MG63 (cell line): ENCODE results near the gene GPT2. TPM values are rescaled to one million over a fixed set of nuclear protein-coding genes. Genes with fewer than 3 reads are reported as not detected.
A peak's percentile ranks its signal among the peaks of the same experiment; 100 is the strongest.

Experiments
- DNase-seq: peaks from one replicate; pipeline ENCODE4 v3.0.0-alpha.2; 2020
- H3K27me3 ChIP-seq: fragments of 250-450 bp; sonication (Bioruptor Pico); 2 replicates; pipeline ENCODE4 v1.5.1; 2020; ENCODE audit warnings: mild to moderate bottlenecking, moderate library complexity
- H3K36me3 ChIP-seq: fragments of 250-450 bp; sonication (Bioruptor Pico); 2 replicates; pipeline ENCODE4 v1.5.1; 2020; ENCODE audit warnings: mild to moderate bottlenecking, moderate library complexity
- H3K4me3 ChIP-seq: fragments of 250-450 bp; sonication (Bioruptor Pico); 2 replicates; pipeline ENCODE4 v1.5.1; 2020; ENCODE audit warnings: mild to moderate bottlenecking, moderate library complexity
- H3K9me3 ChIP-seq: fragments of 250-450 bp; sonication (Bioruptor Pico); 2 replicates; pipeline ENCODE4 v1.5.1; 2020; ENCODE audit warnings: mild to moderate bottlenecking, moderate library complexity
- total RNA-seq: library from RNA; depleted of rRNA; stranded (reverse); fragments of >200 nt; shearing (Covaris generic); gene quantifications from 2 replicates; pipeline ENCODE4 v1.2.3, GENCODE V29; 2014; ENCODE audit warnings: low replicate concordance

GPT2 gene
- total RNA-seq, 1 experiment from 2014 or later = 67.1 TPM

DNA sequence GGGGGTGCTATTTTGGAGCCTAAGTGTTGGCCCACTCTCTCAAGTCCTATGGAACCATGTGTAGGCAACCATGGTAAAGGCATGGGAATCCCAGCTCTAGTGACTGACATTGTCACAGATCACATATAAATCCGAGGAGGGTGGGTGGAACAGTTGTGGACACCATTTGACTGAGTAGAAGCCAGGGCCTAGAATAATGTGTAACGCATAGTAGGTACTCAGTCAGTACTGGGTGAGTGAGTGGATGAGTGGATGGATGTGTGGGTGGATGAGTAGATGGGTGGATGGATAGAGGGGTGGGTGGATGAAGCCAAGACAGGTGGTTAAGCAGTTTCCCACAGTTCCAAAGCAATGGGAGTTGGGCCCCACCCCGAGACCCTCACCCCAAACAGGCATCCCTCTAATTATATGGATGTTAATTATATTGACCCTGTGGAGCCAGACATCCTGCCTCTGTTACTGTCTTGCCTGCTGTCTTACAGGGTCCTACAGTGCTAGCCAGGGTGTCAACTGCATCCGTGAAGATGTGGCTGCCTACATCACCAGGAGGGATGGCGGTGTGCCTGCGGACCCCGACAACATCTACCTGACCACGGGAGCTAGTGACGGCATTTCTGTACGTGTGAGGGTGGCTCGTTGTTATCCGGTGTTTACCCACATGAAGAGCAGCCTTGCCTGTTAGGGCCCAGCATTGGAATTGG, 22.3 kb downstream of the GPT2 start:
- H3K4me3 ChIP-seq = no peak overlapping the region
- no peaks in the 10 kb centered on the region for H3K9me3 ChIP-seq
- H3K36me3 ChIP-seq = peaks cover 73% of the 10 kb centered on the region
- DNase-seq = no peak
- no peaks in the 10 kb centered on the region for H3K27me3 ChIP-seq

DNA sequence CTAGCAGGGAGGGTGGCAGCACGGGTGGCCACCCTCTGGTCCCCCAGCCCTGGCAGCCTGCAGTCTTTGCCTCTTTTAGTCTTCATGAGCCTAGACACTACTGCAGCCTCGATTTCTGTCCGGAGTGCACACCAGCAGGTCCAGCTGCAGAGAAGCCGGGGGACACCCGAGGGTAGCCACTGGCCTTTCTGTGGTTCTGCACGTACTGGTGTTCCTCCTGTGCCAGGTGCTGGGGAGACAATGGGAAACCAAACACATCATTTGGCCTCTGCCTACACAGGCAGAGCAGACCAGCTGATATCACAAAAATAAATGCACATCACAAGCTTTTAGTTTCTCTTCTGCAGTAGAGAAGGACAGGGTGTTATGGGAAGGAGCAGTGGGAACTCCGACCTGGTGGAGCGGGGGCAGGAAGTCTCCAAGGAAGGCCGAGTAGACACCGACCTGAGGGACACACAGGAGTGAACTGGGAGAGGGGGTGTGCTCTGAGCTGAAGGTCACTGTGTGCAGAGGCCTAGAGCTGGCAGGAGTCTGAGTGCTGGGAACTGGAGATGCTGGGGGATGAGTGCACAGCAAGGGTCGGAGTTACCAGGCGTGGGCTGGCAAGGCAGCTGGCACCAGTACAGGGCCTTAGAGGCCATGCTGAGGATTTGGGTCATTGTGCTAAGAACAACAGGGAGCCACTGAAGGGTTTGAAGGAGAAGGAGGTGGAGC, 23.1 kb downstream of the GPT2 start:
- Histone ChIP-seq H3K27me3 (no peaks in the 10 kb centered on the region), H3K9me3 (no peaks in the 10 kb centered on the region), H3K36me3 (peaks cover 73% of the 10 kb centered on the region), H3K4me3 (no peak overlapping the region)
- DNase-seq = no peak

DNA sequence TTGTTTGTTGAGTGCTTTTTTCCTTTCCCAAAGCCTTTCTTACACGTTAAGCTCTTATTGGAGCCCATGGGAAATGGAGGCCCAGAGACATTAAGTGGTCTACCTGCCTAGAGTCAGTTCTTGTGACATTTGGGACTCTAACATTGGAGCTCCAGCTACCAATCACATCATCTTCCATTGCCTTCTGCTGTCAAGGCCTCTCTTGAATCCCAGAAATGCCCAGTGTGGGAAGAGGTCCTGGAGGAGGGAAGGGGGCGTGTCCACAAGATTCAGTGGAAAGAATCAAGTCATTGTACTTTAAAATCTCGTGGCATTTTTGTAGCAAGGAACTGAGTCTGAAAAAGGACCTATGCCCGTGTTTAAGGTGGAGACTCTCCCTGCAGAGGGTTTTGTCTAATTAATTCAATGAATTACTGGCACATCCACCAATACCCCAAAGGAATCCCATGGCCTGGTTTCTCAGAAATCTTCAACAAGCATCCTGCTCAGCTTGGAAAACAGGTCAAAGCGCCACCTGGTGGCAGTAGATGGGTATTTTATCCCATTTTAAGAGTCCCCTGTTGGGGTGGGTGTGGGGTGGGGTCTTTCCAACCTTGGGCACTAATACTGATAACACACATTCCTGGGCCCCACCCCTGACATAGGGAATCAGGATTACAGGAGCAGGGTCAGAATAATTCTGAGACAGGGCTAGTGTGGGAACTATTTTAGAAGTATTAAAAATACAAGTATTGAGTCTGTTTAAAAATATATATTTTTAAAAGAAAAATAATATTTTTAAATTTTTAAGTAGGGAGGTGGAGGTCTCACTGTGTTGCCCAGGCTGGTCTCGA, 24.6 kb downstream of the GPT2 start:
- H3K9me3 ChIP-seq = no peaks in the 10 kb centered on the region
- H3K4me3 ChIP-seq = no peak overlapping the region
- H3K27me3 ChIP-seq = no peaks in the 10 kb centered on the region
- H3K36me3 ChIP-seq = peaks cover 76% of the 10 kb centered on the region
- DNase-seq = peak; percentile 42

DNA sequence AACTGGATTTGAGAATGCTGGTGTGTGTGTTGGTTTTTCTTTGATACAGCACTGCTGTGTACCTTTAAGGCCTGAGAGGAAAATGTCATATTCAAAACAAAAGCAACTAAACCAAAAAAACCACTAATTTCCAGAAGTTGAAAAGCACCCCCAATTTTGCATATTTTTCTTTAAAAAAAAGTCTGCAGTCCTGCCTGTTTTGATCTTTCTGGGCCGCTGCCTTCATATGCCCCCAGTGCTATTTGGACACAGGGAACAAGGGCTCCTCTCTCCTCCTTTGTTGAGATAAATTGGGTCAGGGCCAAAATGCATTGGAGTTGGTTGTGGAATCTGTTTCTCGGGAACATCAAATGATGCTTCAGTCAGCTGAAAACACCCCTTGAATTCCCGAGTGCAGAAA, 26.9 kb downstream of the GPT2 start:
- Histone ChIP-seq H3K9me3 (no peaks in the 10 kb centered on the region), H3K4me3 (no peak overlapping the region), H3K27me3 (no peaks in the 10 kb centered on the region), H3K36me3 (peaks cover 81% of the 10 kb centered on the region)
- DNase-seq = no peak

DNA sequence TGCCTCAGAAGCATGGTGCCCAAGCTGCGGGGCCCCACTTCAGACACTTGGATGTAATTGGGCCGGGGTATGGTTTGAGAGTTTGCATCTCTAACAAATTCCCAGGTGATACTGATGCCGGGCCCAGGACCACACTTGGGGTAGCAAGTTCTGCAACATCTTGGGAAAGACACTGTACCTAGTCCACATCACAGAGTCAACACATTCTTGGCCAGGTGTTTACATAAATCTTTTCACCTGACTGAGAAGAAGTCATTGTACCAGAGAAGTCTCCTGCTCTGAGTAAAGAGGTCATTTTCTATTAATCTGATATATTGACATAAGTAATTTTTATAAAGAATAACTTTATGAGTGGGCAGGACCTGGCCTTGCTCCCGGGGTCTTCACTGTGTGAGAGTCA, 27.5 kb downstream of the GPT2 start:
- peaks cover 79% of the 10 kb centered on the region for H3K36me3 ChIP-seq

DNA sequence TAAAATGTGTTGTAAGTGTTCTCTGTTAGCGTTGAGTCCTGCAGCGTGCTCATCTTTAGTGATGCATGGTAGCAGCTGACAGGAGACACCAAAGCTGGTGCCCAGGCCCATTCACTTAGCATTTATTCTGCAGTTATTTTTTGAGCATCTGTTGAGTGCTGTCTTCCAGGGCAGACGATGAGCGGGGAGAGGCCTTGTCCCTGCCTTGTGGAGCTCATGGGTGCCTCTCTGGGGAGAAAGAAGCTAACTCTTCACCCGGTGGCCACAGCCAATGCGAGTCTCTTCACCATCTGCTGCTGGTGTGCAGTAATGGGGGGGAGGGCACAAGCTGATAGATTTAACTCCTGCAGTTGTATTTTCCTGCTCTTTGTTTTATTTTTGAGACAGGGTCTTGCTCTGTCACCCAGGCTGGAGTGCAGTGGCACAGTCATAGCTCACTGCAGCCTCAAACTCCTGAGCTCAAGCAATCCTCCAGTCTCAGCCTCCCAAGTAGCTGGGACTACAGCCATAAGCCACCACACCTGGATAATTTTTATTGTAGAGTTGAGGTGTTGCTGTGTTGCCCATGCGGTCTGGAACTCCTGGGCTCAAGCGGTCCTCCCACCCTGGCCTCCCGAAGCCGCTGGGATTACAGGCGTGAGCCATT, 30.5 kb downstream of the GPT2 start:
- Histone ChIP-seq H3K27me3 (no peaks in the 10 kb centered on the region), H3K4me3 (no peak overlapping the region), H3K9me3 (no peaks in the 10 kb centered on the region), H3K36me3 (peaks cover 93% of the 10 kb centered on the region)
- DNase-seq = no peak

More for the DNA sequence above, 27.5 kb downstream of the GPT2 start:
- H3K9me3 ChIP-seq = no peaks in the 10 kb centered on the region
- no peaks in the 10 kb centered on the region for H3K27me3 ChIP-seq
- no peak overlapping the region for H3K4me3 ChIP-seq
- no peak for DNase-seq

DNA sequence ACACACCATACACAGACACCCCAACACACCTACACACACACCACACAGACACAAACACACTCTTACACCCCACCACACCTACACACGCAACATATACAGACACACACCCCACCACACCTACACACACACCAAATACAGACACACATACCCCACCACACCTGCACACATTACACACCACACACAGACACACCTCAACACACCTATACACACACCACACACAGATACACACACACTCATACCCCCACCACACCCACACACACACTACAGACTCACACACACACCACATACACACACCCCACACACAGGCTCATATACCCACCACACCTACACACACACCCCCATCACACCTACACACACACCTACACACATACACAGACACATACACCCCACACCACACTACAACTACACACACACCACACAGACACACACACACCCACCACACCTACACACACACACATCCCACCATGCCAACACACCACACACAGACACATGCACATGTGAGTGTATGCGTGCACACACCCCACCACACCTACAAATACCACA, 31.4 kb downstream of the GPT2 start:
- Histone ChIP-seq H3K36me3 (peaks cover 93% of the 10 kb centered on the region), H3K9me3 (no peaks in the 10 kb centered on the region), H3K4me3 (no peak overlapping the region), H3K27me3 (no peaks in the 10 kb centered on the region)
- DNase-seq = no peak

DNA sequence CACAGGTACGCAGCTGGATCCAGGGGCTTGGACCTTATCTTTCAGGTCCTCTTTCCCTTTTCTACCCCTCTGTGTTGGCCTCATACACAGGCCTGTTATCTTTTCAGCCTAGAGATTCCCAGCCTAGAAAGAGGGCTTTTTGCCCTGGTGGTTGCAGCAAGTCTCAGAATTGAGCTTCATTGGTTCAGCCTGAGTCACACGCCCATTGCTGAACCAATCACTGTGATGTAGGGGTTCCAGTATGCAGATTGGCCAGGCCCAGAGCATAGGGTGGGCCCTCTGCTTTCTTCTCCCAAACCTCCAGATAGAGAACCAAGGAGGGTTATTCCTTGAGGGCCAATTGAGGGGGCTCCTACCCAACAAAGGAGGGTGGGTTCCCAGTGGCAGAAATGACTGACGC, 32.8 kb downstream of the GPT2 start:
- DNase-seq = peak; percentile 20
- no peaks in the 10 kb centered on the region for H3K9me3 ChIP-seq
- H3K27me3 ChIP-seq = no peaks in the 10 kb centered on the region
- no peak overlapping the region for H3K4me3 ChIP-seq
- H3K36me3 ChIP-seq = peaks cover 93% of the 10 kb centered on the region

DNA sequence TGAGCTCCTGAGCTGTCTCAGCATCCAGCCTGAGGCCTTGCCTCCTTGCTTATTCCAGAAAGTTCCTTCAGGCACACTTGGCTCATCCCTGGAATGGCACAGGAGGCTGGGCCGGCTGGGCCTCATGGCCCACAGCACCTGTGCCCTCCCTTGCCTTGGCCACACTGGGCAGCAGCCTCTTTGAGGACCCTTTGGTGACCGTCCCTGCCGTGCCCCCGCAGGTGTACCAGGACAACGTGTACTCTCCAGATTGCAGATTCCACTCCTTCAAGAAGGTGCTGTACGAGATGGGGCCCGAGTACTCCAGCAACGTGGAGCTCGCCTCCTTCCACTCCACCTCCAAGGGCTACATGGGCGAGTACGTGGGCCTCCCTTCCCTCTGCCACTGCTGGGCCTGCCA, 34.2 kb downstream of the GPT2 start:
- Histone ChIP-seq H3K36me3 (peaks cover 93% of the 10 kb centered on the region), H3K9me3 (no peaks in the 10 kb centered on the region), H3K27me3 (no peaks in the 10 kb centered on the region), H3K4me3 (no peak overlapping the region)
- no peak for DNase-seq

DNA sequence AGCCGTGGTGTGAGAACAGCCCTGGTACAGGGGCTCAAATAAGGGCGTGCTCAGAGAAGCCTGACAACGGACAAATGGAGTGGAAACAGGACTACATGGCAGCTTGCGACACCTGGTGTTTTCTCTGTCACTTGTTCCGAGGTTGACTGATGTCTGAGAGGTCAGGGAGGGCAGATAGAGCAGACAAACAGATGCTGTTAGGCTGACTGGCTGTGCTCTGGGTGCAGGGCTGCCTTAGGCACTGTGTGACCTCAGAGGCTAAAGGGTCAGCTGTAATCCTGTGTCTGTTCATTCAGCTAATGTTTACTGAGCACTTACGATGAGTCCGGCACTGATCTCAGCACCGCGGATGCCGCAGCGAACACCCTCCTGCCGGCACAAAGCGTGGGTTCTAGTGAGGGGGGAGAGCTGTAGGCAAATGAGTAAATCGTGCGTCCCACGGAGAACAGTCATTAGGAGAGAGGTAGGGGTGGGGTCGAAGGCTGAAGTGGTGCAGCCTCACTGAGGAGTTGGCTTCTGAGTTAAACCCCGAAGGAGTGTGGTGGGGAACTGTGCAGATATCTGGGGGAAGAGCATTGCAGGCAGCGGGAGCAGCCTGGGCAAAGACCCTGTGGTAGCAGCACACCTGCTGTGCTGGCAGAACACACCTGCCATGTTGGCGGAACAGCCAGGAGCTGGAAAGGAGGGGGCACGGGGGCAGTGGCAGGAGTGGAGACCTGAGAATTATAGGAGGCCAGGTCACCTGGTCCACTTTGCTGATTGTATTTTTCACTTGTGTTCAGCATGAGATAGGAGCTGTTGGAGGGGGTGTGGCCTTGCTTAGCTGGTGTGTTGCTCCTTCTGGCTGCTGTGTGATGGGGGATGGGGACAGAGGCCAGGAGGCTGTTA, 35.0 kb downstream of the GPT2 start:
- Histone ChIP-seq H3K9me3 (no peaks in the 10 kb centered on the region), H3K4me3 (no peak overlapping the region), H3K27me3 (no peaks in the 10 kb centered on the region), H3K36me3 (peaks cover 93% of the 10 kb centered on the region)
- DNase-seq = no peak

DNA sequence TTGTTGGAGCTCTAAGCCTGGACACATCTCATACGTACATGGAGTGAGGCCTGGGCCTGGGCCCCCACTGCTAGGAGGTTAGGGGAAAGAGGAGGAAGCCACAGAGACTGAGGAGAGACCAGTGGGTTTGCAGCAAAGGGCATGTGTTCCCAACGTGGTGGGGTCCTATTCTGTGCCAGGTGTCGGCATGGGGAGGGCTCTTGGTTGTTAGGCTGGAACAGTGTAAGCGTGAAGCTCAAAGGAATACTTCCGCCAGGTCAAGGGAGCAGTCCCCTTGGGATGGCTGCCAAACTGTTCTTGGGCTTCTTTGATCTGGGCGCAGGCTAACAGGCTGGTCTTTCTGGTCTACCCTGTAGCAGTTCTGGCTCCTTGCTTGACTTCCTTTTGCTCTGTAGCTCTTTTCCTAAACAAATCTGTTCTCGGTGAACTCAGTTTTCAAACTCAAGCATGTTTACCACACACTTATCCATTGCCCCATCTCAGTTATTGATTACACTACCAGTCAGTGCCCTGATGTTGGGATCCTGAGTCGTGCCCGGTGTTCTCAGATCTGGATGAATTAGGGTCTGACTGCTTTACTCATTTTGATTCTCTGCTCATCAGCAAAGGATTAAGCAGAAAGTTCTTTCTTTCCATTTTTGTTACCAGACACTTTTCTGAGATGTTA, 36.4 kb downstream of the GPT2 start:
- Histone ChIP-seq H3K9me3 (no peaks in the 10 kb centered on the region), H3K36me3 (peaks cover 91% of the 10 kb centered on the region), H3K27me3 (no peaks in the 10 kb centered on the region), H3K4me3 (no peak overlapping the region)
- no peak for DNase-seq

DNA sequence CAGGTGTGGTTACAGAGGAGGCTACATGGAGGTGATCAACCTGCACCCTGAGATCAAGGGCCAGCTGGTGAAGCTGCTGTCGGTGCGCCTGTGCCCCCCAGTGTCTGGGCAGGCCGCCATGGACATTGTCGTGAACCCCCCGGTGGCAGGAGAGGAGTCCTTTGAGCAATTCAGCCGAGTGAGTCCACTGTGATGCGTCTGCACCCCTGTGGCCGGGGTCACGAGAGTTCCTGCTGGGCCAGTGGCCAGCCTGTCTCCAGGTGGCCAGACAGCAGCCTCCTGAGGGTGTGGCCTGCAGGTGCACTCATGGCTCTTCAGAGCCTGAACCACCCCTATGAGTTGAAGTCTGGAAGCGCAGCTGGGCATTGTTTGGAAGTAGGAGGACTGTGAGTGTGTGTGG, 38.1 kb downstream of the GPT2 start:
- no peaks in the 10 kb centered on the region for H3K9me3 ChIP-seq
- H3K27me3 ChIP-seq = no peaks in the 10 kb centered on the region
- H3K4me3 ChIP-seq = no peak overlapping the region
- no peak for DNase-seq
- peaks cover 91% of the 10 kb centered on the region for H3K36me3 ChIP-seq

DNA sequence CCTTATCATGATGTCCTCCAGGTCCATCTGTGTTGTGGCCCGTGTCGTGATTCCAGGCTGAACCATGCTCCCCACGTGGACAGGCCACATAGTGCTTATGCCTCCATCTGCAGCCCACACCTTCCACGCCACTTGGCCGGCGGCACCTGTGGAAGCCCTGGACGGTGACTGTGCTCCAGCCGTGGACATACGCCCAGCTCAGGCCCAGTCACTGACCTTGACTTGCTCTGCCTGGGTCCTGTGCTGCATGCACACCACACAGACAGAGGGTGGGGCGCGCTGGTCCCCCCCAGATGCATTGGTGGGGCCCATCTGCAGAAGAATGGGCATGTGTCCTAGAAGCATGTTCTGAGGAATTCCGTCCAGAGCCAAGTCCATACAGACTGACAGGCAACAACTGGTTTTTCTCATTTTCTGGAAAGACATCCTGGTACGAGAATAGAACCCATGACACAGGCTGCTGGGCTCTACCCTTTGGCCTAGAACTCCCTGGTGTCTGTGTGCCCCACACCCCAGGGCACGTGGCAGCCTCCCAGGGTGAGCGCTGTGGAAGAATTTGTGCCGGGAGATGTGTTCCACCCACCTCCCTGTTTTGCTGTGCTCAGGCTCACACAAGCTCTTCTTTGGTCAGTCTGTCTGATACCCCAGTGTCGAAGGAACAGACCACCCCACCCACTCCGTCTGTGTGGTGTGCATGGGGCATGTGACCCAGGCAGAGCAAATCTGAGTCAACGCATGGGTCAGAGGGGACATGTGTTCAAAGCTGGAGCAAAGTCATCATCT, 39.5 kb downstream of the GPT2 start:
- peaks cover 88% of the 10 kb centered on the region for H3K36me3 ChIP-seq
- H3K9me3 ChIP-seq = no peaks in the 10 kb centered on the region
- H3K4me3 ChIP-seq = no peak overlapping the region
- H3K27me3 ChIP-seq = no peaks in the 10 kb centered on the region
- DNase-seq = no peak

DNA sequence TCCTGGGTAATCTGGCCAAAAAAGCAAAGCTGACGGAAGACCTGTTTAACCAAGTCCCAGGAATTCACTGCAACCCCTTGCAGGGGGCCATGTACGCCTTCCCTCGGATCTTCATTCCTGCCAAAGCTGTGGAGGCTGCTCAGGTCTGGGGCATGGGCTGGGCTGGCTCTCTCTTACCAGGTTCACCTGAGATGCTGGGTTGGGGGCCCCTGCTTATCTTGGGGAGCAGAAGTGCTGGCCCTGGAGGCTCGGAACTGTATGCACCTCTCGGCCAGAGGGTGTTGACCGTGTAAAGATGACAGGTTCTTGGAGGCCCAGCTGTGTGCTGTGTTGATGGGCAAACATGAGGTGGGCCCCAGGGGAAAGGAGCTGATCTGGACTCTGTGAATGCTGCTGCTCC, 40.2 kb downstream of the GPT2 start:
- DNase-seq = no peak
- Histone ChIP-seq H3K9me3 (no peaks in the 10 kb centered on the region), H3K4me3 (no peak overlapping the region), H3K36me3 (peaks cover 88% of the 10 kb centered on the region), H3K27me3 (no peaks in the 10 kb centered on the region)
